GM23338 (cell line): ENCODE data around the gene KLHL26.

Source experiments
- CREB1 ChIP-seq: fragments of 250-450 bp; sonication (Bioruptor Pico); IDR thresholded peaks from 2 replicates; pipeline ENCODE4 v1.5.0; 2020; ENCODE audit warnings: low read depth, mild to moderate bottlenecking, moderate library complexity
- EZH2 ChIP-seq: fragments of 200-600 bp; sonication (generic); IDR thresholded peaks from one replicate; pipeline ENCODE4 v1.8.0; 2017; ENCODE audit warnings: antibody characterized with exemption, mild to moderate bottlenecking, low read depth; ENCODE audit not compliant: unreplicated experiment
- EZH2phosphoT487 ChIP-seq: fragments of 200-600 bp; sonication (generic); IDR thresholded peaks from one replicate; pipeline ENCODE4 v1.8.1; 2018; ENCODE audit warnings: antibody characterized with exemption; ENCODE audit not compliant: unreplicated experiment
- JUNB ChIP-seq: IDR thresholded peaks from one replicate; pipeline ENCODE4 v1.6.1; 2016; ENCODE audit warnings: antibody characterized with exemption; ENCODE audit not compliant: unreplicated experiment
- POLR2AphosphoS5 ChIP-seq: IDR thresholded peaks from 2 replicates; pipeline ENCODE4 v1.6.1; 2016; ENCODE audit warnings: antibody characterized with exemption, low read depth
- STAT1 ChIP-seq: IDR thresholded peaks from one replicate; pipeline ENCODE4 v1.6.1; 2016; ENCODE audit warnings: antibody characterized with exemption; ENCODE audit not compliant: unreplicated experiment
- ZNF114 ChIP-seq: fragments of 250-450 bp; sonication (Bioruptor Pico); IDR thresholded peaks from 2 replicates; pipeline ENCODE4 v1.5.0; 2020; ENCODE audit warnings: mild to moderate bottlenecking, moderate library complexity
- ZNF331 ChIP-seq: fragments of 250-450 bp; sonication (Bioruptor Pico); IDR thresholded peaks from 2 replicates; pipeline ENCODE4 v1.5.0; 2020; ENCODE audit warnings: low read depth, mild to moderate bottlenecking, moderate library complexity
- TF ChIP-seq, protein P1 (sequence below), 2 experiments: fragments of 200-600 bp in 1 of 2; sonication (generic) in 1 of 2; conservative IDR thresholded peaks; 2 replicates each; pipeline versions ENCODE4 v1.5.1 to v1.6.1; 2016 to 2017; ENCODE audit warnings: antibody characterized with exemption in 2 of 2, low read depth in 2 of 2, mild to moderate bottlenecking in 2 of 2, moderate library complexity in 1 of 2
- TF ChIP-seq, protein P2 (sequence below): IDR thresholded peaks from one replicate; pipeline ENCODE4 v1.6.1; 2018; ENCODE audit warnings: antibody characterized with exemption; ENCODE audit not compliant: unreplicated experiment
- TF ChIP-seq, protein P3 (sequence below): IDR thresholded peaks from 2 replicates; pipeline ENCODE4 v1.6.1; 2016; ENCODE audit warnings: antibody characterized with exemption
- TF ChIP-seq, protein P4 (sequence below): fragments of 250-450 bp; sonication (Bioruptor Pico); IDR thresholded peaks from 2 replicates; pipeline ENCODE4 v1.5.0; 2020; ENCODE audit warnings: mild to moderate bottlenecking, moderate library complexity

DNA sequence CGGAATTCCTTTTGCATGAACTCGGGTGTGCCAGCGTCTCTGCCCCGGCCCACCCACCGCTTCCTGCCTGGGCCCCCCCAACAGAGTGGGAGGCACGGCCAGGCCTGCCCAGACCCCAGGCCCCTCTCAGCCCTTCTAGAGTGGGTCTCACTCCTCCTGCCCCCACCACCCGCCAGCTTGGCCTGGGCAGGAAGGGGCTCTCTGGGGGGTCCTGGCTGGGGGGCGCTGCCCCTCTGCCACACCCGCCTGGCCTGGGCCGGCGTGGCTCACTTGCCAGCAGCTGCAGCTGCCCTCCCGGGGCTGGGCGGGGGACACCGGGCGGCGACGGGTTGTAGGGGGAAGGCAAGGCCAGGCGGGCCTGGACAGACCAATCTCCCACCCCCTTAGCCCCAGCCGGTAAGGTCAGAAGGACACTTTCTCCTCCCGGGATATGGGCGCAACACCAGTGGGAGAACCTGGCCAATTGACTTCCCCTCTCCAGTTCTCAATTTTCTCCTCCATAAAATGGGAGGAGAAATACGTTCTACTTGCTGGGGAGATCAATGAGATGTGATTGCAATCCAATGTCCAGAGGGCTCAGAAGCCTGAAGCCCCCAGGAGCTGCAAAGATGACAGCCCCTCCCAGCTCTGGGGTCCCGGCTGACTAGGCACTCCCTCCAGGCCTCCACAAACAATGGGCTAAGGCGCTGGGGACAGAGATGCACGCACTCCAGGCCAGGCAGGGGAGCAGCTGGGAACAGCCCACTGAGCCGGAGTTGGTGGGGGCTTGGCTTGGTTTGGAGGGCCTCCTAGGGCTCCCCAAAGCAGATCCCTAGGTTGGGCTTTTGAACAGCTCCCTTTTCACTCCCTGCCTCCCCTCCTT is 32.6 kb upstream of the KLHL26 start:
- TF ChIP-seq, protein P1, sequence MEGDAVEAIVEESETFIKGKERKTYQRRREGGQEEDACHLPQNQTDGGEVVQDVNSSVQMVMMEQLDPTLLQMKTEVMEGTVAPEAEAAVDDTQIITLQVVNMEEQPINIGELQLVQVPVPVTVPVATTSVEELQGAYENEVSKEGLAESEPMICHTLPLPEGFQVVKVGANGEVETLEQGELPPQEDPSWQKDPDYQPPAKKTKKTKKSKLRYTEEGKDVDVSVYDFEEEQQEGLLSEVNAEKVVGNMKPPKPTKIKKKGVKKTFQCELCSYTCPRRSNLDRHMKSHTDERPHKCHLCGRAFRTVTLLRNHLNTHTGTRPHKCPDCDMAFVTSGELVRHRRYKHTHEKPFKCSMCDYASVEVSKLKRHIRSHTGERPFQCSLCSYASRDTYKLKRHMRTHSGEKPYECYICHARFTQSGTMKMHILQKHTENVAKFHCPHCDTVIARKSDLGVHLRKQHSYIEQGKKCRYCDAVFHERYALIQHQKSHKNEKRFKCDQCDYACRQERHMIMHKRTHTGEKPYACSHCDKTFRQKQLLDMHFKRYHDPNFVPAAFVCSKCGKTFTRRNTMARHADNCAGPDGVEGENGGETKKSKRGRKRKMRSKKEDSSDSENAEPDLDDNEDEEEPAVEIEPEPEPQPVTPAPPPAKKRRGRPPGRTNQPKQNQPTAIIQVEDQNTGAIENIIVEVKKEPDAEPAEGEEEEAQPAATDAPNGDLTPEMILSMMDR (conservative IDR thresholded peaks at IDR 0.05; ENCODE audit: low read depth in 2 of 2), result no peak
- no peak for TF ChIP-seq POLR2AphosphoS5
- TF ChIP-seq EZH2, result no peak
- no peak for TF ChIP-seq ZNF114
- TF ChIP-seq, protein P2, sequence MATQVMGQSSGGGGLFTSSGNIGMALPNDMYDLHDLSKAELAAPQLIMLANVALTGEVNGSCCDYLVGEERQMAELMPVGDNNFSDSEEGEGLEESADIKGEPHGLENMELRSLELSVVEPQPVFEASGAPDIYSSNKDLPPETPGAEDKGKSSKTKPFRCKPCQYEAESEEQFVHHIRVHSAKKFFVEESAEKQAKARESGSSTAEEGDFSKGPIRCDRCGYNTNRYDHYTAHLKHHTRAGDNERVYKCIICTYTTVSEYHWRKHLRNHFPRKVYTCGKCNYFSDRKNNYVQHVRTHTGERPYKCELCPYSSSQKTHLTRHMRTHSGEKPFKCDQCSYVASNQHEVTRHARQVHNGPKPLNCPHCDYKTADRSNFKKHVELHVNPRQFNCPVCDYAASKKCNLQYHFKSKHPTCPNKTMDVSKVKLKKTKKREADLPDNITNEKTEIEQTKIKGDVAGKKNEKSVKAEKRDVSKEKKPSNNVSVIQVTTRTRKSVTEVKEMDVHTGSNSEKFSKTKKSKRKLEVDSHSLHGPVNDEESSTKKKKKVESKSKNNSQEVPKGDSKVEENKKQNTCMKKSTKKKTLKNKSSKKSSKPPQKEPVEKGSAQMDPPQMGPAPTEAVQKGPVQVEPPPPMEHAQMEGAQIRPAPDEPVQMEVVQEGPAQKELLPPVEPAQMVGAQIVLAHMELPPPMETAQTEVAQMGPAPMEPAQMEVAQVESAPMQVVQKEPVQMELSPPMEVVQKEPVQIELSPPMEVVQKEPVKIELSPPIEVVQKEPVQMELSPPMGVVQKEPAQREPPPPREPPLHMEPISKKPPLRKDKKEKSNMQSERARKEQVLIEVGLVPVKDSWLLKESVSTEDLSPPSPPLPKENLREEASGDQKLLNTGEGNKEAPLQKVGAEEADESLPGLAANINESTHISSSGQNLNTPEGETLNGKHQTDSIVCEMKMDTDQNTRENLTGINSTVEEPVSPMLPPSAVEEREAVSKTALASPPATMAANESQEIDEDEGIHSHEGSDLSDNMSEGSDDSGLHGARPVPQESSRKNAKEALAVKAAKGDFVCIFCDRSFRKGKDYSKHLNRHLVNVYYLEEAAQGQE, result no peak
- TF ChIP-seq EZH2phosphoT487, result no peak
- TF ChIP-seq STAT1, result no peak
- no peak for TF ChIP-seq CREB1
- TF ChIP-seq JUNB, result no peak
- TF ChIP-seq, protein P3, sequence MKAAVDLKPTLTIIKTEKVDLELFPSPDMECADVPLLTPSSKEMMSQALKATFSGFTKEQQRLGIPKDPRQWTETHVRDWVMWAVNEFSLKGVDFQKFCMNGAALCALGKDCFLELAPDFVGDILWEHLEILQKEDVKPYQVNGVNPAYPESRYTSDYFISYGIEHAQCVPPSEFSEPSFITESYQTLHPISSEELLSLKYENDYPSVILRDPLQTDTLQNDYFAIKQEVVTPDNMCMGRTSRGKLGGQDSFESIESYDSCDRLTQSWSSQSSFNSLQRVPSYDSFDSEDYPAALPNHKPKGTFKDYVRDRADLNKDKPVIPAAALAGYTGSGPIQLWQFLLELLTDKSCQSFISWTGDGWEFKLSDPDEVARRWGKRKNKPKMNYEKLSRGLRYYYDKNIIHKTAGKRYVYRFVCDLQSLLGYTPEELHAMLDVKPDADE, result no peak
- TF ChIP-seq ZNF331 (CRISPR knock-in tag), result no peak
- TF ChIP-seq, protein P4, sequence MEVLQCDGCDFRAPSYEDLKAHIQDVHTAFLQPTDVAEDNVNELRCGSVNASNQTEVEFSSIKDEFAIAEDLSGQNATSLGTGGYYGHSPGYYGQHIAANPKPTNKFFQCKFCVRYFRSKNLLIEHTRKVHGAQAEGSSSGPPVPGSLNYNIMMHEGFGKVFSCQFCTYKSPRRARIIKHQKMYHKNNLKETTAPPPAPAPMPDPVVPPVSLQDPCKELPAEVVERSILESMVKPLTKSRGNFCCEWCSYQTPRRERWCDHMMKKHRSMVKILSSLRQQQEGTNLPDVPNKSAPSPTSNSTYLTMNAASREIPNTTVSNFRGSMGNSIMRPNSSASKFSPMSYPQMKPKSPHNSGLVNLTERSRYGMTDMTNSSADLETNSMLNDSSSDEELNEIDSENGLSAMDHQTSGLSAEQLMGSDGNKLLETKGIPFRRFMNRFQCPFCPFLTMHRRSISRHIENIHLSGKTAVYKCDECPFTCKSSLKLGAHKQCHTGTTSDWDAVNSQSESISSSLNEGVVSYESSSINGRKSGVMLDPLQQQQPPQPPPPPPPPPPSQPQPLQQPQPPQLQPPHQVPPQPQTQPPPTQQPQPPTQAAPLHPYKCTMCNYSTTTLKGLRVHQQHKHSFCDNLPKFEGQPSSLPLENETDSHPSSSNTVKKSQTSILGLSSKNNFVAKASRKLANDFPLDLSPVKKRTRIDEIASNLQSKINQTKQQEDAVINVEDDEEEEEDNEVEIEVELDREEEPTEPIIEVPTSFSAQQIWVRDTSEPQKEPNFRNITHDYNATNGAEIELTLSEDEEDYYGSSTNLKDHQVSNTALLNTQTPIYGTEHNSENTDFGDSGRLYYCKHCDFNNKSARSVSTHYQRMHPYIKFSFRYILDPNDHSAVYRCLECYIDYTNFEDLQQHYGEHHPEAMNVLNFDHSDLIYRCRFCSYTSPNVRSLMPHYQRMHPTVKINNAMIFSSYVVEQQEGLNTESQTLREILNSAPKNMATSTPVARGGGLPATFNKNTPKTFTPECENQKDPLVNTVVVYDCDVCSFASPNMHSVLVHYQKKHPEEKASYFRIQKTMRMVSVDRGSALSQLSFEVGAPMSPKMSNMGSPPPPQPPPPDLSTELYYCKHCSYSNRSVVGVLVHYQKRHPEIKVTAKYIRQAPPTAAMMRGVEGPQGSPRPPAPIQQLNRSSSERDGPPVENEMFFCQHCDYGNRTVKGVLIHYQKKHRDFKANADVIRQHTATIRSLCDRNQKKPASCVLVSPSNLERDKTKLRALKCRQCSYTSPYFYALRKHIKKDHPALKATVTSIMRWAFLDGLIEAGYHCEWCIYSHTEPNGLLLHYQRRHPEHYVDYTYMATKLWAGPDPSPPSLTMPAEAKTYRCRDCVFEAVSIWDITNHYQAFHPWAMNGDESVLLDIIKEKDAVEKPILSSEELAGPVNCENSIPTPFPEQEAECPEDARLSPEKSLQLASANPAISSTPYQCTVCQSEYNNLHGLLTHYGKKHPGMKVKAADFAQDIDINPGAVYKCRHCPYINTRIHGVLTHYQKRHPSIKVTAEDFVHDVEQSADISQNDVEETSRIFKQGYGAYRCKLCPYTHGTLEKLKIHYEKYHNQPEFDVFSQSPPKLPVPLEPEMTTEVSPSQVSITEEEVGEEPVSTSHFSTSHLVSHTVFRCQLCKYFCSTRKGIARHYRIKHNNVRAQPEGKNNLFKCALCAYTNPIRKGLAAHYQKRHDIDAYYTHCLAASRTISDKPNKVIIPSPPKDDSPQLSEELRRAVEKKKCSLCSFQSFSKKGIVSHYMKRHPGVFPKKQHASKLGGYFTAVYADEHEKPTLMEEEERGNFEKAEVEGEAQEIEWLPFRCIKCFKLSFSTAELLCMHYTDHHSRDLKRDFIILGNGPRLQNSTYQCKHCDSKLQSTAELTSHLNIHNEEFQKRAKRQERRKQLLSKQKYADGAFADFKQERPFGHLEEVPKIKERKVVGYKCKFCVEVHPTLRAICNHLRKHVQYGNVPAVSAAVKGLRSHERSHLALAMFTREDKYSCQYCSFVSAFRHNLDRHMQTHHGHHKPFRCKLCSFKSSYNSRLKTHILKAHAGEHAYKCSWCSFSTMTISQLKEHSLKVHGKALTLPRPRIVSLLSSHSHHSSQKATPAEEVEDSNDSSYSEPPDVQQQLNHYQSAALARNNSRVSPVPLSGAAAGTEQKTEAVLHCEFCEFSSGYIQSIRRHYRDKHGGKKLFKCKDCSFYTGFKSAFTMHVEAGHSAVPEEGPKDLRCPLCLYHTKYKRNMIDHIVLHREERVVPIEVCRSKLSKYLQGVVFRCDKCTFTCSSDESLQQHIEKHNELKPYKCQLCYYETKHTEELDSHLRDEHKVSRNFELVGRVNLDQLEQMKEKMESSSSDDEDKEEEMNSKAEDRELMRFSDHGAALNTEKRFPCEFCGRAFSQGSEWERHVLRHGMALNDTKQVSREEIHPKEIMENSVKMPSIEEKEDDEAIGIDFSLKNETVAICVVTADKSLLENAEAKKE (CRISPR knock-in tag), result no peak
